GM21423 (cell line): ENCODE data around the gene RAB3IP.
"Not testable (repeated sequence)": the region's sequence is repeated elsewhere in the genome, so short reads cannot be mapped to it uniquely, and the experiment has no call there.

ENCODE experiments used
- ATAC-seq: cut with Tn5 transposase; IDR thresholded peaks from one replicate; pipeline ENCODE4 v1.9.1; 2021; ENCODE audit warnings: mild to moderate bottlenecking, moderate library complexity; ENCODE audit not compliant: unreplicated experiment

The RAB3IP gene

DNA sequence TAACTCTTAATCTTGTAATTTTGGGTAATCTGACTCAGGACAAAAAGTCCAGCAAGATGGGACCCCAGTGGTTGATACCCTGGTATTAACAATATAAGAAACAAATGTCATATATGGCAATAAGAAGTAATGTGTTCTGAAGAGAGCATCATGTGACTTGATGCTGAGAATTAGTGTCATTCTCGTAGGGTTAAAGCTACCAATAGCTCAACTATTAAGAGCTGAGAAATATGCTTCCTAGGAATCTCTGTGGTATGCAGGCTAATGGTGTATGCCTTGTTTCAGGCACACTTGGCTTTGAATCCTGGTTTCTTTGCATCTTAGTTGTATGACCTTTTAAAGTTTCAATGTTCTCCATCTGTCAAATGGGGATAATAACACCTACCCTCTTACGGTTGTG lies 95.5 kb downstream of the RAB3IP start:
- no peak for ATAC-seq

DNA sequence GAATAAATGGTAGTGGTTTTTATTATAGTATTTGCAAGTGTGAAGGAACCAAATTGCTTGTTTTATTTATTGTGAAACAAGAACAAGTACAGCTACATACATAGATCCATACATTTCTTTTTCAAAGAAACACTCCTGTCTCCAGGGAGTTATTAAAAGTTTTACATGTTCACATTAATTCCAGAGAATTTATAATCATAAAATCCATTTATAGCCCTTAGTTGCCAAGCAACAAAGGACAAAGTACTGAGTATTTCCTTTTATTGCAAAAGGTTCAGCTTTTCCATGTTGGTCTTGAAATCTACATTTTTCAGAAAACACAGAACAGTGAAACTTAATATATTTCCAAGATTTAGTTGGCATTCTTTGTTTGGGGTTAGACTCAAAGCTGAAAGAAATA lies 95.9 kb downstream of the RAB3IP start:
- ATAC-seq, result no peak

DNA sequence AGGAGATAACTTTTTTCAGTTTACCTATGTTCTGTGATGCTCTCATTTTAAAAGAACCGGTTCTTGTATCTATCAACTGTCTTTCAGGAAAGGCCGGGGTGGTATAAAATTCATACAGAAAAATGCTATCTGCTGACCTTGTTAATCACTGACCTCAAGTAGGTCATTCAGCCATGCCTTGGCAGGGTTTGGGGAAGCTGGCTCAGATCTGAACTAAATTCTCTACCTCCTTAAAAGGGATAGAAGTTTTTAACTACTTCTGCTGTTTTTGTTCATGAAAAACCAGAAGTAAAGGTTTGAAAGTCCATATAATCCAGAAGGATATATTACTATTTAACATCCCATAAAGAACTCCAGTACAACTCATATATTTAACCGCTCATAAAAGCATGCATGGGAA lies 96.4 kb downstream of the RAB3IP start:
- ATAC-seq, result no peak

GRCh38 chr12:69836015-69836414 lies 97.4 kb downstream of the RAB3IP start:
- no peak for ATAC-seq

DNA sequence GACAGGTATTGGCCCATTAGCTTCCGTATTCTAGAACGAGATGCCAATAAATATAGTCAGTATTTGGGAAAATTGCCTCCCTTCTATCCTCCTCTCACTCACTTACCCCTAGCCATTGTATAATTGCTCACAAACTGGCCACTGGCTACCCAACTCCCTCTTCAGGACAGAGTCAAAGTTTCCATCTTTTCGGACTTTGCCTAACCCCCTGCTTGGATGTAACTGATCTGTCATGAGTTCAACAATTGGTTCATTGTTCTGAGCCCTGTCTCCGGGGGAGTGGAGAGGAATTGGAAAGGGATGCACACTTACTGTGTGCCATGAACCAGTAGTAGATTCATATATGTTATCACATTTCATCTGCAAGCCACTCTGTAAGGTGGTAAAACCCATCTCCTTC lies 98.5 kb downstream of the RAB3IP start:
- ATAC-seq, result no peak

DNA sequence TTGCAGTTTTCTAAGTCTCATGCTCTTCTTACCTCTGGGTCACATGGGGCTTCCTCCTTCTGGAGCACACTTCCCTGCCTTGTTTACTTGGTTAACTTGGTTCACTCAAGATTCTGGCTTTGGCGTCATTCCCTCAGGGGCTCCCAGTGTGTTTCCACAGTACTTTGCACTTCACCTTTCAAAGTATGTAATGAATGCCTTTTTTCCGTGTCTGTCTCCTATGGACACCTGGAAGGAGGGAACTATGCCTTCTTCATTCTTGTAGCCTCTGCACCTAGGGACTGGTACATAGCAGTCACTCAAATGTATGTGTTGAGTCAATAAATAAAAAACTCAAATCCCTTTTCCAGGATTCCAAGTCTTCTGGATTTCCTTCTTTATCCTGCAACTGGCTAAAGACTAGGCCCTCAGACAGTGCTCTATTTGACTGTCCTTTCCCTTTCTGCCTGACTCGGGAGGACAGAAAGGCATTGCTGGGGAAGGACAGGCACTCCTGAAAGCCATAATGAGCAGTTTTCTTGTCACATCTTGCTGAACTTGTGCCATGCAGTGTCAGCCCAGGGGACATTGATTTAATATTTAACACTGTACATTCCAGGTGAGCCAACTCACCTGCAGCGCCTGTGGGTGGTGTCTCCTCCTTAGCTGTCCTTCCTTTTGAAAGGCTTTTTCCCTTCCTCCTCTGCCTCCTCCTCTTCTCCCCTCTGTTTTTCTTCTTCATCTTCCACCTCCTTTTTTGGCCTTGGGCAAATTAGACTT lies 99.2 kb downstream of the RAB3IP start:
- ATAC-seq, result no peak

DNA sequence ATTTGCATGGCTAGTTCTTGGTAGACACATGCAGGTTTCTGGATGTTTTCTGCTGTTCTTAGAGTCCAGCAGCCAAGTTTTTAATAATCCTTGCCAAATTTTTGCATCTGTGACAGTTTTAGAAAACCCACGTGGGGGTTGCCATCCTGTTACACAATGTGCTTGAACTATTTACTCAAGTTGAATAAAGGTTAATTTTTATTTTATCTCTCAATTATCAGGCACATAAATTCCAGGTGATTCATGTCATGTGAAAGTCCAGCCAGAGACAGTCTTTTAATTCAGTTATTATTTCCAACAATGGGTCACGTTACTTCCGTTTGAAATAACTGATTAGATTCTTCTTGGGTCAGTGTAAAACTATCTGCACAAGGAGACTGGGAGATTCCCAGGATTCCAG lies 102.1 kb downstream of the RAB3IP start:
- no peak for ATAC-seq

GRCh38 chr12:69843608-69844007 lies 104.9 kb downstream of the RAB3IP start:
- no peak for ATAC-seq

GRCh38 chr12:69844416-69844815 lies 105.8 kb downstream of the RAB3IP start:
- no peak for ATAC-seq

- no peak for ATAC-seq
Measured at GRCh38 chr12:69844836-69845235, 106.2 kb downstream of the RAB3IP start.

DNA sequence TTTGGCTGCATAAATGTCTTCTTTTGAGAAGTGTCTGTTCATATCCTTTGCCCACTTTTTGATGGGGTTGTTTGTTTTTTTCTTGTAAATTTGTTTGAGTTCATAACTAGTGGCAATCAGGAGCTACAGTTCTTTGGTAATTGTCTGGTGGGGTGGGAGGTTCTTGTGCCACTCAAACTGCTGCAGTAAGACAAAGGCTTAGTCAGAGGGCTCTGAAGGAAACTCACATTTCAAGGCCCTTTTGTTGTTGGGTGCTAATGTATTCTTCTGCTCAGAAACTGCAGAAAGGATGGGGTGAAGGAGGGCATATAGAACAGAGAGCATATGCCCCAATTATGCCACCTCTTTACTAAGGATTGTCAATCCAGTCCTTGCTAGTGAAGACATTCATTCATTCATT lies 108.3 kb downstream of the RAB3IP start:
- no peak for ATAC-seq

GRCh38 chr12:69851976-69852375 lies 113.3 kb downstream of the RAB3IP start:
- ATAC-seq, result no peak

DNA sequence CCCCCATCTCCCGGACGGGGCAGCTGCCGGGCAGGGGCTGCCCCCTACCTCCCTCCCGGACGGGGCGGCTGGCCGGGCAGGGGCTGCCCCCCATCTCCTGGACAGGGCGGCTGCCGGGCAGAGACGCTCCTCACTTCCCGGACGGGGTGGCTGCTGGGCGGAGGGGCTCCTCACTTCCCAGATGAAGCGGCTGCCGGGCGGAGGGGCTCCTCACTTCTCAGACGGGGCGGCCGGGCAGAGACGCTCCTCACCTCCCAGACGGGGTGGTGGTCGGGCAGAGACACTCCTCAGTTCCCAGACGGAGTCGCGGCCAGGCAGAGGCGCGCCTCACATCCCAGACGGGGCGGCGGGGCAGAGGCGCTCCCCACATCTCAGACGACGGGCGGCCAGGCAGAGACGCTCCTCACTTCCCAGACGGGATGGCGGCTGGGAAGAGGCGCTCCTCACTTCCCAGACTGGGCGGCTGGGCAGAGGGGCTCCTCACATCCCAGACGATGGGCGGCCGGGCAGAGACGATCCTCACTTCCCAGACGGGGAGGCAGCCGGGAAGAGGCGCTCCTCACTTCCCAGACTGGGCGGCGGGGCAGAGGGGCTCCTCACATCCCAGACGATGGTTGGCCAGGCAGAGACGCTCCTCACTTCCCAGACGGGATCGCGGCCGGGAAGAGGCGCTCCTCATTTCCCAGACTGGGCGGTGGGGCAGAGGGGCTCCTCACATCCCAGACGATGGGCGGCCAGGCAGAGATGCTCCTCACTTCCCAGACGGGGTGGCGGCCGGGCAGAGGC lies 114.7 kb downstream of the RAB3IP start:
- not testable (repeated sequence) for ATAC-seq

GRCh38 chr12:69866698-69867097 lies 128.0 kb downstream of the RAB3IP start:
- ATAC-seq, result no peak

DNA sequence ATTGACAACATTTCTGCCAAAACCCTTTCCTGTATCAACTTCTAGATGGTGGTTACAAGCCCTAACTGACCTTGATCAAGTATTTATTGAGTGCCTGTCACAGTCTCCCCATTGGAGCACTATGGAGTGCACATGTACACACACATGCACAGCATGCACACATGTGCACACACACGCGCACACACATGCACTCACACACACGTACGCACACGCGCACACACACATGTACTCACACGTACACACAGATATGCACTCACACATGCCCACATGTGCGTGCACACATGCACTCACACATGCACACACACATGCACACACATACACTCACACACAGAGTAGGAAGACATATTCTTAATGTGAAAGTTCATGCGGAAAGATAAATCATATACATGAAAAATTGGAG lies 130.0 kb downstream of the RAB3IP start:
- no peak for ATAC-seq

DNA sequence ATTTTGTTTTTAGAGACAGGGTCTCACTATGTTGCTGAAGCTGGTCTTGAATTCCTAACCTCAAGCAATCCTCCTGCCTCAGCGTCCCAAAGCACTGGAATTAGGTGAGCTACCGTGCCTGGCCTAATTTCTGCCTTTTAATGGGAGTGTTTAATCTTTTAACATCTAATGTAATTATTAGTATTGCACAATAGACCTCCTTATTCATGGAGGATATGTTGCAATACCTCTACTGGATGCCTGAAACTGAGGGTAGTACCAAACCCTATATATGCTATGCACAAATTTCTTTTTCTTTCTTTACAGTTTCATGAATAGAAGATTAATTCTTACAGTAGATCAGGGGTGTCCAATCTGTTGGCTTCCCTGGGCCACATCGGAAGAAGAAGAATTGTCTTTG lies 134.1 kb downstream of the RAB3IP start:
- ATAC-seq, result no peak
